CD4-positive, alpha-beta T cell (primary cell): ENCODE measurements around the gene TEX22. TPM values are rescaled to one million over a fixed set of nuclear protein-coding genes. Genes with fewer than 3 reads are reported as not detected.

Experiments used
- ATAC-seq: fragments of 200-7000 bp; cut with Tn5 transposase; one replicate; pipeline ENCODE4 v1.10.0; 2022; ENCODE audit warnings: mild to moderate bottlenecking; ENCODE audit not compliant: poor library complexity
- CTCF ChIA-PET: fragments of 350-600 bp; sonication (Branson Sonifier 250); formaldehyde crosslinking; loops from one replicate; lab custom pipeline; 2021; ENCODE audit warnings: antibody characterized with exemption, inconsistent platforms; lab: Charles Lee
- POLR2A ChIA-PET: fragments of 350-600 bp; sonication (Branson Sonifier 250); formaldehyde crosslinking; loops from one replicate; lab custom pipeline; 2021; ENCODE audit warnings: antibody characterized with exemption, inconsistent platforms; lab: Charles Lee
- DNase-seq, 14 experiments: peaks; one replicate each; pipeline ENCODE4 v3.0.0-alpha.2; 2013 to 2020; ENCODE audit warnings: mixed read lengths in 2 of 14
- H3K27ac ChIP-seq, 2 donors: one replicate each; pipeline versions ENCODE4 v1.5.1 to v1.7.0; 2013; ENCODE audit warnings: low read length in 2 of 2, low read depth in 1 of 2, mild to moderate bottlenecking in 1 of 2
- H3K27me3 ChIP-seq, 2 experiments: 1 replicate in 1 of 2; 2 replicates in 1 of 2; pipeline versions ENCODE4 v1.6.1 to v1.7.0; 2013; ENCODE audit warnings: low read length in 2 of 2, control low read depth in 1 of 2, mild to moderate bottlenecking in 1 of 2, moderate library complexity in 1 of 2; ENCODE audit not compliant: insufficient read depth in 2 of 2, control insufficient read depth in 1 of 2
- H3K36me3 ChIP-seq: one replicate; pipeline ENCODE4 v1.6.1; 2013; ENCODE audit warnings: low read length, control low read depth; ENCODE audit not compliant: insufficient read depth
- H3K4me1 ChIP-seq: one replicate; pipeline ENCODE4 v1.6.1; 2013; ENCODE audit warnings: low read length, control low read depth; ENCODE audit not compliant: insufficient read depth
- H3K4me3 ChIP-seq: one replicate; pipeline ENCODE4 v1.5.1; 2013; ENCODE audit warnings: mild to moderate bottlenecking, low read length, moderate library complexity
- H3K9me3 ChIP-seq, 2 experiments: 1 replicate in 1 of 2; 2 replicates in 1 of 2; pipeline versions ENCODE4 v1.6.1 to v1.7.0; 2013; ENCODE audit warnings: low read length in 2 of 2, mild to moderate bottlenecking in 2 of 2, control low read depth in 1 of 2, moderate library complexity in 1 of 2; ENCODE audit not compliant: control insufficient read depth in 1 of 2, insufficient read depth in 1 of 2
- H3K27ac Mint-ChIP-seq: one replicate; pipeline ENCODE4 v1.8.0; 2020; ENCODE audit warnings: mixed read lengths
- H3K27me3 Mint-ChIP-seq: one replicate; pipeline ENCODE4 v1.8.0; 2021; ENCODE audit warnings: mixed read lengths
- H3K36me3 Mint-ChIP-seq: one replicate; pipeline ENCODE4 v1.8.0; 2021; ENCODE audit warnings: low read depth, mixed read lengths
- H3K4me1 Mint-ChIP-seq: one replicate; pipeline ENCODE4 v1.8.0; 2021; ENCODE audit warnings: low read depth, mixed read lengths
- H3K4me3 Mint-ChIP-seq: one replicate; pipeline ENCODE4 v1.8.0; 2020; ENCODE audit warnings: mild to moderate bottlenecking, mixed read lengths
- H3K9me3 Mint-ChIP-seq: one replicate; pipeline ENCODE4 v1.8.0; 2020; ENCODE audit warnings: mixed read lengths
- intact Hi-C, 2 experiments: fragments of 100-400 bp; cut with DNase I in 1 of 2; cut with micrococcal nuclease in 1 of 2; formaldehyde crosslinking; loops; one replicate each; pipeline versions ENCODE4 v1.15.1 to v1.9.0; 2023 to 2025; cut with DNase I, micrococcal nuclease
- total RNA-seq, 174 experiments: library from RNA in 2 of 174; stranded (reverse) in 2 of 174; gene quantifications; one replicate each; pipeline ENCODE4 v1.2.3 and lab custom pipeline; 2021 to 2026
- TF ChIP-seq, protein P1 (sequence below): fragments of 200-600 bp; IDR thresholded peaks from one replicate; pipeline ENCODE4 v1.8.0; 2022; ENCODE audit warnings: antibody characterized with exemption, mild to moderate bottlenecking

Gene TEX22
- total RNA-seq, 2 experiments from 2014 or later = 1.3 to 2.8 TPM

DNA sequence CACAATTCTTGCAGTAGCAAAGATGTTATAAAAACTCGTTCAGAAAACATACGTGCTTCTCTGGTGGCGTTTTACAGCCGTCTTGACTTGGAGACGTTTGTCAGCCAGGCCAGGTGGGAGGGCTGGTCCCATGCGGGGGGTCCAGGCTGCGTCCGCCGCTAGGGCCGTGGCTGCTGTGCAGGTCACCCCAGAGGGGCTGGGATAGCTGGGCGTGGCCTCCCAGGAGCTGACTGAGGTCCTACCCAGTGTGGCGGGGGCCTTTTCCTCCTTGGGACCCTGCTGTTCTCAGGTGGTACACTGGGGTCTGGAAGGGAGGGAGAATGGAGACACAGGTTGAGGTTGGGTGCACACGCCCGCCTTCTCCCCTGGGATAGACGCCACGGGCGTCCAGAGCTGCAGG, 46.5 kb downstream of the TEX22 start:
- intact Hi-C loops = no loop called here
- Histone ChIP-seq H3K27me3 (no peaks in the 10 kb centered on the region), H3K27ac (no peak overlapping the region), H3K36me3 (peaks cover 2% of the 10 kb centered on the region), H3K4me1 (peaks cover 7% of the 10 kb centered on the region), H3K4me3 (no peak overlapping the region), H3K9me3 (no peaks in the 10 kb centered on the region)
- Mint-ChIP-seq H3K27ac (no peak overlapping the region), H3K36me3 (peaks cover 12% of the 10 kb centered on the region), H3K4me3 (no peak overlapping the region), H3K4me1 (no peaks in the 10 kb centered on the region), H3K27me3 (no peaks in the 10 kb centered on the region), H3K9me3 (no peaks in the 10 kb centered on the region)
- TF ChIP-seq, protein P1, sequence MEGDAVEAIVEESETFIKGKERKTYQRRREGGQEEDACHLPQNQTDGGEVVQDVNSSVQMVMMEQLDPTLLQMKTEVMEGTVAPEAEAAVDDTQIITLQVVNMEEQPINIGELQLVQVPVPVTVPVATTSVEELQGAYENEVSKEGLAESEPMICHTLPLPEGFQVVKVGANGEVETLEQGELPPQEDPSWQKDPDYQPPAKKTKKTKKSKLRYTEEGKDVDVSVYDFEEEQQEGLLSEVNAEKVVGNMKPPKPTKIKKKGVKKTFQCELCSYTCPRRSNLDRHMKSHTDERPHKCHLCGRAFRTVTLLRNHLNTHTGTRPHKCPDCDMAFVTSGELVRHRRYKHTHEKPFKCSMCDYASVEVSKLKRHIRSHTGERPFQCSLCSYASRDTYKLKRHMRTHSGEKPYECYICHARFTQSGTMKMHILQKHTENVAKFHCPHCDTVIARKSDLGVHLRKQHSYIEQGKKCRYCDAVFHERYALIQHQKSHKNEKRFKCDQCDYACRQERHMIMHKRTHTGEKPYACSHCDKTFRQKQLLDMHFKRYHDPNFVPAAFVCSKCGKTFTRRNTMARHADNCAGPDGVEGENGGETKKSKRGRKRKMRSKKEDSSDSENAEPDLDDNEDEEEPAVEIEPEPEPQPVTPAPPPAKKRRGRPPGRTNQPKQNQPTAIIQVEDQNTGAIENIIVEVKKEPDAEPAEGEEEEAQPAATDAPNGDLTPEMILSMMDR = no peak
- ATAC-seq (no peak), DNase-seq (no peak)
- CTCF ChIA-PET = no interaction called here
- POLR2A ChIA-PET = no interaction called here

DNA sequence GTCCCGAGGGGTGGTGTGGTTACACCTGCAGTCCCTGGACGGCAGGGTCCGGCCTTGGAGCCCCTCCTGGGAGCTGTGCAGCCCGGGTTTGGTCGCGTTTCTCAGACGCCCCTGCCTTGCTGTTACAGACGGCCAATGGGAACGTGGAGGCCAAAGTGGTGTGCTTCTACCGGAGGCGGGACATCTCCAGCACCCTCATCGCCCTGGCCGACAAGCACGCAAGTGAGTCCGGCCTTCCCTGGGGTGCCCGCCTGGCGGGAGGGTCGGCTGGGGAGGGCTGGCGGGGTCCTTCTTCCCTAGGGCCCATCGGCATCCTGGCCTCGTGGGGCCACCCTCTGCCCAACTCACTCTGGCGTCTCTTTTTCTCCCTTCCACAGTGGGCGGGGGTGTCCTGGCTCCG, 47.0 kb downstream of the TEX22 start:
- H3K27me3 ChIP-seq = no peaks in the 10 kb centered on the region
- peaks cover 7% of the 10 kb centered on the region for H3K4me1 ChIP-seq
- no peak overlapping the region for H3K27ac ChIP-seq
- H3K4me3 ChIP-seq = no peak overlapping the region
- TF ChIP-seq, protein P1 = no peak
- no peaks in the 10 kb centered on the region for H3K9me3 Mint-ChIP-seq
- intact Hi-C loops = no loop called here
- no peak for ATAC-seq
- ChIA-PET POLR2A (no interaction called here), CTCF (no interaction called here)
- H3K4me1 Mint-ChIP-seq = no peaks in the 10 kb centered on the region
- DNase-seq = no peak
- peaks cover 12% of the 10 kb centered on the region for H3K36me3 Mint-ChIP-seq
- H3K27ac Mint-ChIP-seq = no peak overlapping the region
- no peak overlapping the region for H3K4me3 Mint-ChIP-seq
- peaks cover 5% of the 10 kb centered on the region for H3K36me3 ChIP-seq
- H3K9me3 ChIP-seq = no peaks in the 10 kb centered on the region
- H3K27me3 Mint-ChIP-seq = no peaks in the 10 kb centered on the region

DNA sequence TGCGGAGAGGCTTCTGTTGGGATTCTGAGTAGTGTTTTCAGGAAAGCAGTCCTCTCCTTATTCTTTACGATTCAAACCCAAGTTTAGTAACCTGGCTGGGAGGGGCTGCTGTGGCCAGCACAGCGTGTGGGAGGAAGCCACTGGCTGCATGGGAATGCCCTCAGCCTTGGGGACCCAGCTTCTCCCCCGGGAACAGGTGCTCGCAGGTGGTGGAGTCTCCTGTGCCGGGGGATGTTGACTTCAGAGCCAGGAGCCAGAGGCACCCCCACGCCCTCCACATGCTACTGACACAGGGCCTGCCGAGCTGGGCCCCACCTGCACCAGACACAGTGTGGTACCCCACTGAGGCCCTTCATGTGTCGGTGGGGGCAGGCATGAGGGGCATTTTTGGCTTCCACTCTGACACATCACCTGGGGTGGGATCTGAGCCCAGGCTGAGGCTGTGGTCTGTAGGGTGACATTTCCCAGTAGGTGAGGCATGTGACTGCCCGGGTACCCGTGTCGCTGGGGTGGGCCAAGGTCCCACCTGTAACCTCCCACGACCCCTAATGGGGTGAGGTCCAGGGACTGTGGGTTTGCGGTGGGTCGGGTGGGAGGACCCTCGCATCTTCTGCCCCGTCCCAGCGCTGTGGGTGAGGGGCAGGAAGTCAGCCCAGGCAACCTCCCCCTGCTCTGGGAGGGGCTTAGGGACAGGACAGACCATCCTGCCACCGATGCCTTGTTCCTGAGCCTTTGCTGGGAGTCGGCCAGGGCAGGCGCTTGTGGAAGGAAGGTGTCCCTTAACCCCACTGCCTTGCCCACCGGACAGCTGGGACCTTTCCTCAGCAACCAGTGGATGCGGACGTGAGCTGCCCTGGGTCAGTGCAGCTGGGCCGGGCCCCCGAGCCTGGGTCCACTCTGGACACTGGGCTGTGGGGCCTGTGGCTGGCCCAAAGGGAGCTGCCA, 47.8 kb downstream of the TEX22 start:
- H3K36me3 ChIP-seq = peaks cover 12% of the 10 kb centered on the region
- H3K9me3 ChIP-seq = no peaks in the 10 kb centered on the region
- ATAC-seq (no peak), DNase-seq (no peak)
- H3K4me1 ChIP-seq = peaks cover 7% of the 10 kb centered on the region
- Mint-ChIP-seq H3K9me3 (no peaks in the 10 kb centered on the region), H3K4me1 (no peaks in the 10 kb centered on the region), H3K27ac (no peak overlapping the region), H3K4me3 (no peak overlapping the region), H3K27me3 (no peaks in the 10 kb centered on the region), H3K36me3 (peaks cover 12% of the 10 kb centered on the region)
- H3K27ac ChIP-seq = no peak overlapping the region
- intact Hi-C loops = no loop called here
- ChIA-PET POLR2A (interaction anchor here (1.5 kb wide), 1 partner anchor 15 kb away, joined by 3 read pairs; no protein-coding TSS in a partner anchor), CTCF (no interaction called here)
- H3K27me3 ChIP-seq = no peaks in the 10 kb centered on the region
- TF ChIP-seq, protein P1 = no peak
- no peak overlapping the region for H3K4me3 ChIP-seq
